ENCODE data around the gene RMDN2. TPM values are rescaled to one million over a fixed set of nuclear protein-coding genes. Genes with fewer than 3 reads are reported as not detected.

RMDN2 gene
- total RNA-seq, 1 experiment from 2014 or later, result 3.2 TPM

- TF ChIP-seq, protein P1, sequence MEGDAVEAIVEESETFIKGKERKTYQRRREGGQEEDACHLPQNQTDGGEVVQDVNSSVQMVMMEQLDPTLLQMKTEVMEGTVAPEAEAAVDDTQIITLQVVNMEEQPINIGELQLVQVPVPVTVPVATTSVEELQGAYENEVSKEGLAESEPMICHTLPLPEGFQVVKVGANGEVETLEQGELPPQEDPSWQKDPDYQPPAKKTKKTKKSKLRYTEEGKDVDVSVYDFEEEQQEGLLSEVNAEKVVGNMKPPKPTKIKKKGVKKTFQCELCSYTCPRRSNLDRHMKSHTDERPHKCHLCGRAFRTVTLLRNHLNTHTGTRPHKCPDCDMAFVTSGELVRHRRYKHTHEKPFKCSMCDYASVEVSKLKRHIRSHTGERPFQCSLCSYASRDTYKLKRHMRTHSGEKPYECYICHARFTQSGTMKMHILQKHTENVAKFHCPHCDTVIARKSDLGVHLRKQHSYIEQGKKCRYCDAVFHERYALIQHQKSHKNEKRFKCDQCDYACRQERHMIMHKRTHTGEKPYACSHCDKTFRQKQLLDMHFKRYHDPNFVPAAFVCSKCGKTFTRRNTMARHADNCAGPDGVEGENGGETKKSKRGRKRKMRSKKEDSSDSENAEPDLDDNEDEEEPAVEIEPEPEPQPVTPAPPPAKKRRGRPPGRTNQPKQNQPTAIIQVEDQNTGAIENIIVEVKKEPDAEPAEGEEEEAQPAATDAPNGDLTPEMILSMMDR (IDR thresholded peaks at IDR 0.05; ENCODE audit: unreplicated experiment), result no peak
- ChIA-PET POLR2A (interaction anchor here (0.6 kb wide), 1 partner anchor 304 kb away, joined by 3 read pairs; no protein-coding TSS in a partner anchor), CTCF (interaction anchor here (0.6 to 10.5 kb wide), 3 partner anchors 468 to 820 kb away, joined by 3 to 172 read pairs (median 3); no protein-coding TSS in a partner anchor)
Measured at GRCh38 chr2:37882036-37882435, 43.1 kb upstream of the RMDN2 start.

GRCh38 chr2:37883518-37883917 is 41.6 kb upstream of the RMDN2 start:
- no peak for DNase-seq (ENCODE audit: unreplicated experiment)
- TF ChIP-seq, protein P1 (IDR thresholded peaks at IDR 0.05; ENCODE audit: unreplicated experiment), result no peak
- Mint-ChIP-seq H3K4me1 (ENCODE audit: insufficient read depth, unreplicated experiment) (no peaks in the 10 kb centered on the region), H3K27ac (ENCODE audit: low read depth, unreplicated experiment) (no peak overlapping the region), H3K36me3 (ENCODE audit: insufficient read depth, unreplicated experiment) (peaks cover 6% of the 10 kb centered on the region), H3K4me3 (ENCODE audit: unreplicated experiment) (no peak overlapping the region), H3K27me3 (ENCODE audit: insufficient read depth, unreplicated experiment) (peaks cover 11% of the 10 kb centered on the region), H3K9me3 (ENCODE audit: unreplicated experiment) (no peaks in the 10 kb centered on the region)
- intact Hi-C loops (cut with micrococcal nuclease), result no loop called here
- BruUV-seq (replicated peaks), result no TSS peak
- ChIA-PET CTCF (interaction anchor here (0.8 to 1.5 kb wide), 2 partner anchors 9 to 465 kb away, joined by 4 read pairs; no protein-coding TSS in a partner anchor), POLR2A (interaction anchor here (0.5 kb wide), 1 partner anchor 63 kb away, joined by 3 read pairs; no protein-coding TSS in a partner anchor)

More at GRCh38 chr2:37882036-37882435, 43.1 kb upstream of the RMDN2 start:
- no TSS peak for BruUV-seq (replicated peaks)
- H3K27me3 Mint-ChIP-seq (ENCODE audit: insufficient read depth, unreplicated experiment), result peaks cover 11% of the 10 kb centered on the region
- intact Hi-C loops (cut with micrococcal nuclease), result no loop called here
- no peak overlapping the region for H3K27ac Mint-ChIP-seq (ENCODE audit: low read depth, unreplicated experiment)
- H3K36me3 Mint-ChIP-seq (ENCODE audit: insufficient read depth, unreplicated experiment), result peaks cover 6% of the 10 kb centered on the region
- DNase-seq (ENCODE audit: unreplicated experiment), result no peak
- H3K4me3 Mint-ChIP-seq (ENCODE audit: unreplicated experiment), result no peak overlapping the region
- no peaks in the 10 kb centered on the region for H3K9me3 Mint-ChIP-seq (ENCODE audit: unreplicated experiment)
- H3K4me1 Mint-ChIP-seq (ENCODE audit: insufficient read depth, unreplicated experiment), result no peaks in the 10 kb centered on the region

DNA sequence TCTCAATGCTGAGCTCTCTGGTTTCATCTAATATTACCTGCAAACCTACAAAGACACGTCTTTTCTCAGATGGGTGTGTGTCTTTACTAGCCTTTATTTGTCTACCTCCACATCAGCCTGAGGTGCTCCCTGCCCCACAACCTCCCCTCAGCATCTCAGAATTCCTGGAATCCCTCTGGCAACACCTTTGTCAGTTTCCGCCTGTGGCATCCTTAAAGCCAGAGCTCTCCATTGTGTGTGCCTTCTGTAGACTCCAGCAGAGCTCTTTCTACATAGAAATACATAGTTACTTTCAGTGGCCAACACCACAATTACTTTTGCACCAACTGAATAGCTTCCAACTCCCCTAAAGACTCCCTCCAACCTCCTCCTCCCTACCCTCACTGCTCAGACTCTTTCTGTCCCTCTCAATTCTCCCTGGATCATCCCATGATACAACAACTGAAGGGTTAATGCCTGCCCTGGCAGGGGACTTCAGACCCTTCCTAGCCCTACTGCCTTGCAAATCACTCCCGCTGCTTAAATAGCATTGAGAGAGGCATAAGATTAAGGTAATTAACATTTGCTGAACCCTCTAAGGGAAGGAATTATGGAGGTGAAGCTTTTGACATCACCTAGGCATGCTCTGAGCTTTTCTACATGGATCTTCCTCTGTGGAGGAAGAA is 39.6 kb upstream of the RMDN2 start:
- intact Hi-C loops (cut with micrococcal nuclease), result no loop called here
- BruUV-seq (replicated peaks), result no TSS peak
- POLR2A ChIA-PET, result interaction anchor here (0.6 kb wide), 2 partner anchors 257 to 720 kb away, joined by 3 read pairs; no protein-coding TSS in a partner anchor

DNA sequence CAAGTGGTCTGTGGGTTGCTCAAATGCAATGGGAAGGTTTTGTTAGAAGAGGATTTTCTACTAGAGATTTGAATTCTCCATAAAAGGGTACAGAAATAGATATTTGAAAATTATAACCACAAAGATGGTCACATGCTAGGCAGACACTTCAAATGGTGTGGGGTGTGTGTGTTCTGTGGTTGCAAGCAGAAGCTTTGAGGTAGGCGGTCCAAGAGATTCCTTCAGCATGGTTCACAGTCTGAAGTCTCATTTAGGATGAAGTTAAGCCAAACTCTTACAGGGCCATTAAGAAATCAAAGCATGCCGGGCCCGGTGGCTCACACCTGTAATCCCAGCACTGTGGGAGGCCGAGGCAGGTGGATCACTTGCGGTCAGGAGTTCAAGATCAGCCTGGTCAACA is 38.3 kb upstream of the RMDN2 start:
- Mint-ChIP-seq H3K9me3 (ENCODE audit: unreplicated experiment) (no peaks in the 10 kb centered on the region), H3K27ac (ENCODE audit: low read depth, unreplicated experiment) (no peak overlapping the region), H3K36me3 (ENCODE audit: insufficient read depth, unreplicated experiment) (no peaks in the 10 kb centered on the region), H3K4me3 (ENCODE audit: unreplicated experiment) (no peak overlapping the region), H3K27me3 (ENCODE audit: insufficient read depth, unreplicated experiment) (peaks cover 11% of the 10 kb centered on the region), H3K4me1 (ENCODE audit: insufficient read depth, unreplicated experiment) (no peaks in the 10 kb centered on the region)
- CTCF ChIA-PET, result interaction anchor here (1.0 to 2.8 kb wide), 4 partner anchors 10 to 490 kb away, joined by 3 to 17 read pairs (median 8); no protein-coding TSS in a partner anchor
- intact Hi-C loops (cut with micrococcal nuclease), result no loop called here
- no TSS peak for BruUV-seq (replicated peaks)
- POLR2A ChIA-PET, result no interaction called here
- TF ChIP-seq, protein P1 (IDR thresholded peaks at IDR 0.05; ENCODE audit: unreplicated experiment), result no peak
- DNase-seq (ENCODE audit: unreplicated experiment), result no peak

More for the DNA sequence above, 39.6 kb upstream of the RMDN2 start:
- no peak for DNase-seq (ENCODE audit: unreplicated experiment)
- H3K4me3 Mint-ChIP-seq (ENCODE audit: unreplicated experiment), result no peak overlapping the region
- H3K36me3 Mint-ChIP-seq (ENCODE audit: insufficient read depth, unreplicated experiment), result peaks cover 6% of the 10 kb centered on the region
- TF ChIP-seq, protein P1 (IDR thresholded peaks at IDR 0.05; ENCODE audit: unreplicated experiment), result no peak
- peaks cover 11% of the 10 kb centered on the region for H3K27me3 Mint-ChIP-seq (ENCODE audit: insufficient read depth, unreplicated experiment)
- no peak overlapping the region for H3K27ac Mint-ChIP-seq (ENCODE audit: low read depth, unreplicated experiment)
- no peaks in the 10 kb centered on the region for H3K9me3 Mint-ChIP-seq (ENCODE audit: unreplicated experiment)
- CTCF ChIA-PET, result interaction anchor here (0.5 to 2.8 kb wide), 8 partner anchors 8 to 488 kb away, joined by 3 to 17 read pairs (median 4); no protein-coding TSS in a partner anchor
- H3K4me1 Mint-ChIP-seq (ENCODE audit: insufficient read depth, unreplicated experiment), result no peaks in the 10 kb centered on the region

Measured in MCF 10A (cell line).